Heart left ventricle (tissue), 13 donors: Measurements from ENCODE around the gene TMOD3.

Source experiments
- POLR2A ChIP-seq, 2 donors: fragments of 450-650 bp; IDR thresholded peaks; one replicate each; pipeline ENCODE4 v1.6.1; 2017; ENCODE audit warnings: antibody characterized with exemption in 2 of 2, mild to moderate bottlenecking in 2 of 2, moderate library complexity in 2 of 2
- TF ChIP-seq, protein P1 (sequence below), 12 donors: fragments of 200-600 bp; sonication (generic) in 4 of 12; IDR thresholded peaks; one replicate each; pipeline versions ENCODE4 v1.5.0 to v1.8.0; 2018 to 2022; ENCODE audit warnings: antibody characterized with exemption in 12 of 12, mild to moderate bottlenecking in 5 of 12
- donor health status: ischemic (EF 13 %, LVEDD 7.1; RV severe dilation, severe dysfunction).
- donor health status: DM: no; HTN: yes; CAD: no.
- donor health status: DM: no; HTN: no; CAD: no.
- donor health status: ischemic (EF 25% LVEDD 6.9; RV normal size, moderate dysfunction).
- donor health status: ischemic (EF 25% LVEDD 5.7; RV mildly dilated, moderate dysfunction).
- donor health status: ischemic (EF 35%, LVEDD 5.7; RV mildly dilated, moderate dysfunction).
- donor health status: nonischemic (EF 11% LVEDD 7.7; RV severe dilation, severe dysfunction).
- donor health status: DM: yes; HTN: yes; CAD: no.
- donor health status: PGD.
- donor health status: ischemic (EF 29% LVEDD 5.4; RV normal size, mild dysfunction).
- donor health status: nonischemic (EF 23%, LVEDD 6.1; RV moderate dilation, normal function).

GRCh38 chr15:51926809-51927208 lies 97.4 kb downstream of the TMOD3 start:
- TF ChIP-seq POLR2A (IDR thresholded peaks at IDR 0.05) = no peak
- TF ChIP-seq, protein P1, sequence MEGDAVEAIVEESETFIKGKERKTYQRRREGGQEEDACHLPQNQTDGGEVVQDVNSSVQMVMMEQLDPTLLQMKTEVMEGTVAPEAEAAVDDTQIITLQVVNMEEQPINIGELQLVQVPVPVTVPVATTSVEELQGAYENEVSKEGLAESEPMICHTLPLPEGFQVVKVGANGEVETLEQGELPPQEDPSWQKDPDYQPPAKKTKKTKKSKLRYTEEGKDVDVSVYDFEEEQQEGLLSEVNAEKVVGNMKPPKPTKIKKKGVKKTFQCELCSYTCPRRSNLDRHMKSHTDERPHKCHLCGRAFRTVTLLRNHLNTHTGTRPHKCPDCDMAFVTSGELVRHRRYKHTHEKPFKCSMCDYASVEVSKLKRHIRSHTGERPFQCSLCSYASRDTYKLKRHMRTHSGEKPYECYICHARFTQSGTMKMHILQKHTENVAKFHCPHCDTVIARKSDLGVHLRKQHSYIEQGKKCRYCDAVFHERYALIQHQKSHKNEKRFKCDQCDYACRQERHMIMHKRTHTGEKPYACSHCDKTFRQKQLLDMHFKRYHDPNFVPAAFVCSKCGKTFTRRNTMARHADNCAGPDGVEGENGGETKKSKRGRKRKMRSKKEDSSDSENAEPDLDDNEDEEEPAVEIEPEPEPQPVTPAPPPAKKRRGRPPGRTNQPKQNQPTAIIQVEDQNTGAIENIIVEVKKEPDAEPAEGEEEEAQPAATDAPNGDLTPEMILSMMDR (IDR thresholded peaks at IDR 0.05) = no peak
